Activated CD4-positive, alpha-beta T cell treated with anti-CD3 and anti-CD28 coated beads for 48 hours (primary cell): Measurements from ENCODE around the gene MGAT4D.
"Not testable (repeated sequence)": the region's sequence is repeated elsewhere in the genome, so short reads cannot be mapped to it uniquely, and the experiment has no call there.

Experiments
- DNase-seq: peaks from one replicate; pipeline ENCODE4 v3.0.0-alpha.2; 2020

MGAT4D gene

GRCh38 chr4:140427919-140428471 lies 70.1 kb downstream of the MGAT4D start:
- DNase-seq, result no peak

- peak; percentile 65 for DNase-seq
Observed at GRCh38 chr4:140427106-140427918, 70.8 kb downstream of the MGAT4D start, which contains the start of gene CLGN. Gene CLGN, minus strand, starts transcription at chr4:140427648. Its CDS starts 14,570 bp downstream, at chr4:140413078.

GRCh38 chr4:140426610-140427105 lies 71.4 kb downstream of the MGAT4D start:
- DNase-seq, result peak; percentile 11

DNA sequence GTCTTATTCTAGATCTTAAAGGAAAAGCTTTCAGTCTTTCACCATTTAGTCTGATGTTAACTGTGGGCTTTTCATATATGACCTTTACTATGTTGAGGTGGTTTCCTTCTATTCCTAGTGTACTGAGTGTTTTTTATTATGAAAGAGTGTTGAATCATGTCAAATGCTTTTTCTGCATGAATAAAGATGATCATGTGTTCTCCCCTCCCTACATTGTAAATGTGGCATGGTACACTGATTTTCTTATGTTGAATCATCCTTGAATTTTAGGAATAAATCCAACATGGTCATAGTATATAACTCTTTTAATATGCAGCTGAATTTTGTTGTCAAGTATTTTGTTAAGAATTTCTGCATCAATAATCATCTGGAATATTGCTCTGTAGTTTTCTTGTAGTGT lies 75.0 kb downstream of the MGAT4D start:
- DNase-seq, result no peak

GRCh38 chr4:140413130-140413969 lies 84.7 kb downstream of the MGAT4D start:
- not testable (repeated sequence) for DNase-seq

DNA sequence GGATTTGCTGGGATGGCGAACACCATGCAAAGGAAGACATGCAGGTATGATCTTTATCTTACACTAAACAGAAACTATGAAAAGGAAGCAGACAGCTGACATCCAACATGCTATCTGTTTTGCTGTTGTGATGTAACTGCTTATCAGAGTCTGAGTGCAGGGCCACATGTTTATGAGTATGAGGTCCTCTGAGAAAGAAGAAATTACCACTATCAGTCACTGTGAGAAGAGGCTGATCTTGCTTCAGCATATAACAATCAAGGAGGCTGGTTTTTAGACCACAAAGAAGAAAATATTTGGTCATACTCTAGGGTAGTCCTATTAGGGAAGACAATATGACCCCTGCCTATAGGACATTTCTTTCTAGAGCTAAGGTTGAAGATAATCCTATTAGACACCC lies 89.1 kb downstream of the MGAT4D start:
- no peak for DNase-seq

DNA sequence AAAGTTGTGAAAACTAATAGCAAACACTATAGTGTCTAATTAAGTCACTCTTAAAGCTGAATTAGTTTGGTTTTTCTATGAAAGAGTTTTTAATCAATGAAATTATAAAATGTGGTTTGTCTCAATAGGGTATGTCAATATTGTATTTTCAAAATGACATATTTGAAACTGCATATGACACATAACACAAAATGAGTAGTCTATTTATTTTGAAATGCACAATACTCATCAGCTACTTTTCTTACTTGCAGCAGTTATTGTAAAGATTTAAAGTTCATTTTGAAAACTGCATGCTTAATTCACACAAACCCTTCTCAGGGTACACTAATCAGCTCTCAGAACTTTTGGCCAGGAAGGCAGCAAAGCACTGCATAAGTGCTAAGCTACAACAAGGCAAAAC lies 91.8 kb downstream of the MGAT4D start:
- no peak for DNase-seq

DNA sequence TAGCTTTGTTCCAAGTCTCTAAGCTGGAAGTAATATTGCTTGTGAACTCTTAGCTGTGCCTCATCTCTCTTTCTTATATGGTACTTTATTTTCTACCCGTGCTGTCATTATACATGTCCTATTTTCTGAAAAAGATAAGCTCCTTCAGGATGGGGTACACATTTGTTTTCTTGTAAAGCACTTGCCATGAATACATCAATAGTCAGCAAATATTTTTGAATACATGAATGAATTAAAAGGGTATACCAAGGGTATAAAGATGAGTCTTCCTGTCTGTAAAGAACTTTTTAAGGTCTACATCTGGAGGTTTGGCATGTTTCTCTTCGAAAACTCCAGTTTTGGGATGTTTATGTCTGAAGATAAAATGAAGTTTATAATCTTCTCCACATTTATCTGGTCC lies 98.0 kb downstream of the MGAT4D start:
- DNase-seq, result no peak

GRCh38 chr4:140395668-140396067 lies 102.4 kb downstream of the MGAT4D start:
- no peak for DNase-seq
